Measurements from ENCODE around the gene KRT80.

DNA sequence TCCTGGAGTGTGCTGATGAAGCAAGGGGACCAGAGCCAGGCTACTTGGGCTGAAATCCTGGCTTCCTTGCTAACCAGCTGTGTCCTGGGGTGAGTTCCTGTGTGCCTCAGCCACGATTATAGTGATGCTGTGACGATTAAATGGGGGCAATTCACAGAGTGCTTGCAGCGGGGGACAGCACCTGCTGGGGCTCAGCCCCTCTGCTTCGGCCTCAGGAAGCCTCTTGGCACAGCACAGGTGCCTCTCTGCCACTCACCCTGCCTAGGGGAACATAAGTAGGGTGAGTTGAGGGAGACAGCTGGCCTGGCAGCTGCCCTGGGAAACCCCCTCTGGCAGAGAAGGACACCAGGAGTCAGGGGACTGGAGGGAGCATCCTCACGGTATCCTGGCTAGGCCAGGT is 9.4 kb downstream of the KRT80 start:
- TF ChIP-seq, protein P1, sequence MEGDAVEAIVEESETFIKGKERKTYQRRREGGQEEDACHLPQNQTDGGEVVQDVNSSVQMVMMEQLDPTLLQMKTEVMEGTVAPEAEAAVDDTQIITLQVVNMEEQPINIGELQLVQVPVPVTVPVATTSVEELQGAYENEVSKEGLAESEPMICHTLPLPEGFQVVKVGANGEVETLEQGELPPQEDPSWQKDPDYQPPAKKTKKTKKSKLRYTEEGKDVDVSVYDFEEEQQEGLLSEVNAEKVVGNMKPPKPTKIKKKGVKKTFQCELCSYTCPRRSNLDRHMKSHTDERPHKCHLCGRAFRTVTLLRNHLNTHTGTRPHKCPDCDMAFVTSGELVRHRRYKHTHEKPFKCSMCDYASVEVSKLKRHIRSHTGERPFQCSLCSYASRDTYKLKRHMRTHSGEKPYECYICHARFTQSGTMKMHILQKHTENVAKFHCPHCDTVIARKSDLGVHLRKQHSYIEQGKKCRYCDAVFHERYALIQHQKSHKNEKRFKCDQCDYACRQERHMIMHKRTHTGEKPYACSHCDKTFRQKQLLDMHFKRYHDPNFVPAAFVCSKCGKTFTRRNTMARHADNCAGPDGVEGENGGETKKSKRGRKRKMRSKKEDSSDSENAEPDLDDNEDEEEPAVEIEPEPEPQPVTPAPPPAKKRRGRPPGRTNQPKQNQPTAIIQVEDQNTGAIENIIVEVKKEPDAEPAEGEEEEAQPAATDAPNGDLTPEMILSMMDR (IDR thresholded peaks at IDR 0.05 in 8 of 11, conservative IDR thresholded peaks at IDR 0.05 in 3 of 11), result no peak
- TF ChIP-seq POLR2A (IDR thresholded peaks at IDR 0.05), result no peak

Measured in spleen (tissue), 7 donors.